Neural progenitor cell (in vitro differentiated cells): ENCODE data around the gene BGN.

ENCODE experiments used
- EZH2 ChIP-seq: fragments of 200-600 bp; sonication (generic); IDR thresholded peaks from 2 replicates; pipeline ENCODE4 v1.6.1; 2017; ENCODE audit warnings: antibody characterized with exemption, mild to moderate bottlenecking, moderate library complexity
- EZH2phosphoT487 ChIP-seq: fragments of 200-600 bp; sonication (generic); IDR thresholded peaks from 2 replicates; pipeline ENCODE4 v1.6.1; 2017; ENCODE audit warnings: antibody characterized with exemption
- TF ChIP-seq, protein P1 (sequence below): fragments of 200-600 bp; sonication (generic); IDR thresholded peaks from 2 replicates; pipeline ENCODE4 v1.5.1; 2017; ENCODE audit warnings: antibody characterized with exemption, mild to moderate bottlenecking

DNA sequence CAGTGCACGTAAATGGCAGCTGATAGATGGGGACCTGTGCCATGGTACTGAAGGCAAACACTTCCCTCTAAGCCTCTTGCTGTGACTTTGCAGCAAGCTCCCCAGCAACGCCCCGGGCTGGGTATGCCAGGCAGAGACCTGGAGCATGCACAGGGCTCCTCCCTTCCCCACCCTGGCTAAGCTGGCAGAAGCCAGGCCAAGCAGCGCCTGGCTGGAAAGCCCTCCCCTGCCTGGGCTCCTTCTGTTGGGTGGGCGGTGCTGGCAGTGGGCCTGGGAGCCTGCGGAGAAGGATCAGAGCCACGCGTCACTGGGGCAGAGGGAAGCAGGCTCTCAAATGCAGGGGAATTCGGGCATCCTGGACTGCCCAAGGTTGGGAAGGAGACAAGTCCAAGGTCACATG lies 26.3 kb downstream of the BGN start:
- TF ChIP-seq, protein P1, sequence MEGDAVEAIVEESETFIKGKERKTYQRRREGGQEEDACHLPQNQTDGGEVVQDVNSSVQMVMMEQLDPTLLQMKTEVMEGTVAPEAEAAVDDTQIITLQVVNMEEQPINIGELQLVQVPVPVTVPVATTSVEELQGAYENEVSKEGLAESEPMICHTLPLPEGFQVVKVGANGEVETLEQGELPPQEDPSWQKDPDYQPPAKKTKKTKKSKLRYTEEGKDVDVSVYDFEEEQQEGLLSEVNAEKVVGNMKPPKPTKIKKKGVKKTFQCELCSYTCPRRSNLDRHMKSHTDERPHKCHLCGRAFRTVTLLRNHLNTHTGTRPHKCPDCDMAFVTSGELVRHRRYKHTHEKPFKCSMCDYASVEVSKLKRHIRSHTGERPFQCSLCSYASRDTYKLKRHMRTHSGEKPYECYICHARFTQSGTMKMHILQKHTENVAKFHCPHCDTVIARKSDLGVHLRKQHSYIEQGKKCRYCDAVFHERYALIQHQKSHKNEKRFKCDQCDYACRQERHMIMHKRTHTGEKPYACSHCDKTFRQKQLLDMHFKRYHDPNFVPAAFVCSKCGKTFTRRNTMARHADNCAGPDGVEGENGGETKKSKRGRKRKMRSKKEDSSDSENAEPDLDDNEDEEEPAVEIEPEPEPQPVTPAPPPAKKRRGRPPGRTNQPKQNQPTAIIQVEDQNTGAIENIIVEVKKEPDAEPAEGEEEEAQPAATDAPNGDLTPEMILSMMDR, result no peak
- no peak for TF ChIP-seq EZH2phosphoT487
- TF ChIP-seq EZH2, result no peak
